Hematopoietic multipotent progenitor cell treated with erythropoietin and hydrocortisone succinate and interleukin-3 and kit ligand, for 15 days (in vitro differentiated cells): ENCODE results near the gene TSPAN12.
"Not testable (repeated sequence)": the region's sequence is repeated elsewhere in the genome, so short reads cannot be mapped to it uniquely, and the experiment has no call there.

Experiments
- DNase-seq: peaks from one replicate; pipeline ENCODE4 v3.0.0-alpha.2; 2015; ENCODE audit warnings: low spot score

TSPAN12 gene

GRCh38 chr7:120805636-120806388, 52.1 kb downstream of the TSPAN12 start:
- peak; percentile 65 for DNase-seq

- DNase-seq = no peak
Observed at GRCh38 chr7:120802751-120803150, 55.2 kb downstream of the TSPAN12 start.

GRCh38 chr7:120799813-120800475, 58.0 kb downstream of the TSPAN12 start:
- DNase-seq = no peak

GRCh38 chr7:120799147-120799546, 58.8 kb downstream of the TSPAN12 start:
- no peak for DNase-seq

GRCh38 chr7:120797026-120797645, 60.8 kb downstream of the TSPAN12 start:
- no peak for DNase-seq

DNA sequence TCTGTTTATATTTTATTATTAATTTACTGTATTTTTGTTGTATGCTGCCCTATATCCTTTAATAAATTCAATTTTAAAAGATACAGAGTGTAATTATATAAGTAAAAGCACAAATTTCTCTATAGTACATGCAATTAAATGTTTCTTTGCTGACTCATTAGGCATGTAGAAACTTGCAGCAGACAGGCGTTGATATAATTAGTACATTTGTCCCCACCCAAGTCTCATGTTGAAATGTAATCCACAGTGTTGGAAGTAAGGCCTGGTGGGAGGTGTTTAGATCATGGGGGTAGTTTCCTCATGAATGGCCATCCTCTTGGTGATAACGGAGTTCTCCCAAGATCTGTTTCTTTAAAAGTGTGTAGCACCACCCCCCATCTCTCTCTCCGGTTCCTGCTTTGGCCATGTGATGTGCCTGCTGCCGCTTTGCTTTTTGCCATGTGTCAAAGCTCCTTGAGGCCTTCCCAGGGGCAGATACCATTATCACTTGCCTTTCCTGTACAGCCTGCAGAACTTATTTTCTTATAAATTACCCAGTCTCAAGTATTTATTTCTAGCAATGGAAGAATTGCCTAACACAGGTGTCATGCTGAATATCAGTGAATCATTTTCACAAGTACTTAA, 63.7 kb downstream of the TSPAN12 start:
- no peak for DNase-seq

DNA sequence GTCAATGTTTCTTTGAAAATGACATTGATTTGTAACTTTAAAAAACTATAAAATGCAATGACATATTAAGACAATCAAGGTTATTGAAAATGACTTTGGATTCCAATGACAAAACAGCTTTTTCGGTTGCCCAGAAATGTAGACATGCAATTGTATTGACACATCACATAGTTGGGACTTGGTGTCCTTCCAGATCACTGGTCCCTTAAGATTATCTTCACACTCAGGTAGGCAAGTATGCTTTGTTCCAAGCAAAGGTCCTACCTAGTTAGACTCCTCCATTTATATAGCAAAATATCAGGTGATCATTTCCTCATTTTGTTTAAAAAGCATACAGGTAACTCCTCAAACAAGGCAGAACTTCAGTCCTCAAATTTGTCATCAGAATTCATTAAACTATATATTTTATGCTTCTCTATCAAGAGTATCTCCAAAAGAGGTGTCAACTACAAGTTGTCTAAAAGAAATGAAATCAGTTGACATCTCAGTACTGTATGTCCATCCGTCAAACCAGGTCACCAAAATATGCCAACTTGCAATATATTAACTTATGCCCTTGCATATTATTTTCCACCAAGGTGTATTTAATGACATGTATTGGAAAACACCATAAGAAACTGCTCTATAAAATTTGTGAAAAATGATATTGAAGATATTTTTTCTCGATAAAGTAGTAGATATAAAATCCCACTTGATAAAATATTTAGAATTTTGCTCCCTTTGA, 64.6 kb downstream of the TSPAN12 start:
- DNase-seq = no peak

DNA sequence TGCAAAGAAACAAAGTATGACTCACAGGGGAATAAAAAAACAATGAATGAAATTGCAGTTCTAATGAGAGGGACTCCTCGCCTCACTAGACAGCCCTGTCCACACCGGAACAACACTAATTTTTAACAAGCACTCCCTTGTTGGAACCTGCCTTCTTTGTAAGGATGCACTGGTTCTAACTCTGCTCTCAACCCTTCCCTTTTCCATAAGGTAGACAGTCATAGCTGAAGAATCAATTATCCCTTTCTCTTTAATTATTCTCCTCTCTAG, 65.1 kb downstream of the TSPAN12 start:
- DNase-seq = no peak

DNA sequence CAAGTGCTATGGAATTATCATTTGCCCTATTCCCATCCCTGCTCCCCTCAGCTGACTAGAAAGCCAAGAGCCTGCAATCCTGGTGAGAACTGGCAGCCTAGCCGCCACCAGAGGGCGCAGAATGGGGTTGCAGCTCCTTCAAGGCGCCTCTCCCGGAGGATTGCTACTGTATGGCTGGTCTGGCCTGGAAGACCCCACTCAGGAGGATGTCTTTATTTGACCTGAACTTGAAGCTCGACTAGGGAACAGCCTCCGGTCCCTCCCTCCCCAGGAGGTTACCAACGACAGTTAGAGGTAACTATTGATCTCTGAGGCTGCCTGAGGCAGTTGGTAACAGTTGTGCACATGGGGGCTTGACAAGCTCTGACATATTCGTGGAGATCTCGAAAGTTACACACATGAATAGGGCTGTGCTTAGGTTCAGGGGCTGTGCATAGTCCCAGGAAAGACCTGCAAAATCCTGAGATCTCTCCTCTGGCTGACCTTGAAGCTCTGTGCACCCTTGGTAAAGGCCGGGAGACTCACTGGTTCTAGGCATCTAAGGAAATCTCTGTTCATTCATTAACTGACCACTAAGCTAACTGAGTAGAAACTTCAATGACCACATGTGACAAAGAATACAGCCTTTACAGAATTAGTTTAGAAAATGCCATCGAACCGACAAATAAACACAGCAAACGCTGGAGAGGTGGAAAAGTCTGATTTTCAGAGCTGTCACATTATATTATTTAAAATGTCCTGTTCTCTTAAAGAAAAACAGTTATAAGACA, 65.7 kb downstream of the TSPAN12 start:
- DNase-seq = peak; percentile 55

- DNase-seq = no peak
Observed at GRCh38 chr7:120785095-120785494, 72.8 kb downstream of the TSPAN12 start.

DNA sequence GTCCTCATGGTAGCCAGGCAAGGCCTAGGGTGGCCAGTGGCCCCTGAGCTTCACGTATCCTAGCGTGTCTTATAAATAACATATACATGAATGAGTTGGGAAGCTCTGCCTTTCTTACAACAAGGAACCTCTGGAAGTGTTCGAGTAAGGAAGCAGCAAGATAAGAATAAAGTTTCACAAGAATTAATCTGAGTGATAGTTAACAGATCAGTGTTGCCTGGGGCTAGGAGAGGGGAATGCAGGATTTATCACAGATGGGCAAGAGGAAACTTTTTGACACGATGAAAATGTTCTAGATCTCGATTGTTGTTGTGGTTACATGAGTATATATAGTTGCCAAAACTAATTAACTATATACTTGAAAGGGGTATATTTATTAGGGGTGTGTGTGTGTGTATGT, 74.2 kb downstream of the TSPAN12 start:
- no peak for DNase-seq

DNA sequence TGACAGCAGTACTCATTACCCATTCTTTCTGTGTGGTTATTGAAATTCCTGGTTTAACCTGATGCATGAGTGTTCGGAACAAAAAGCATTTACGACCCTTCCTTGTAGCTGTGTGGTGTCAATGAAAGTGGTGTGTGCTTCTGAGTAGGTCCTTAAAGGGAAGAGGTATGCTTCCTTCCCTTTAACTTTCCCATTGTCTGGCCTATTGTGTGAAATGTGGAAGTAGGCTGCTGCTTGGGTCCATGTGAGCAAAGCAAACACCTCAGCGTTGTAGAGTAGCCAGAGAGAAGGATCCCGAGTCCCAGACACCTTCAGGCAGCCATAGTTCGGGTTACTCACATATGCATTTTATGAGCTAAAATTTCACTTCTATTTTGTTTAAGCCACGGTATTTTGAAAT, 74.7 kb downstream of the TSPAN12 start:
- no peak for DNase-seq

GRCh38 chr7:120781924-120782323, 76.0 kb downstream of the TSPAN12 start:
- not testable (repeated sequence) for DNase-seq

GRCh38 chr7:120780938-120781337, 77.0 kb downstream of the TSPAN12 start:
- DNase-seq = no peak

- not testable (repeated sequence) for DNase-seq
Observed at GRCh38 chr7:120780451-120780850, 77.5 kb downstream of the TSPAN12 start.

GRCh38 chr7:120779078-120779477, 78.9 kb downstream of the TSPAN12 start:
- not testable (repeated sequence) for DNase-seq

GRCh38 chr7:120775755-120776154, 82.2 kb downstream of the TSPAN12 start:
- no peak for DNase-seq

GRCh38 chr7:120774481-120774880, 83.5 kb downstream of the TSPAN12 start:
- no peak for DNase-seq

GRCh38 chr7:120770206-120770605, 87.7 kb downstream of the TSPAN12 start:
- DNase-seq = no peak

DNA sequence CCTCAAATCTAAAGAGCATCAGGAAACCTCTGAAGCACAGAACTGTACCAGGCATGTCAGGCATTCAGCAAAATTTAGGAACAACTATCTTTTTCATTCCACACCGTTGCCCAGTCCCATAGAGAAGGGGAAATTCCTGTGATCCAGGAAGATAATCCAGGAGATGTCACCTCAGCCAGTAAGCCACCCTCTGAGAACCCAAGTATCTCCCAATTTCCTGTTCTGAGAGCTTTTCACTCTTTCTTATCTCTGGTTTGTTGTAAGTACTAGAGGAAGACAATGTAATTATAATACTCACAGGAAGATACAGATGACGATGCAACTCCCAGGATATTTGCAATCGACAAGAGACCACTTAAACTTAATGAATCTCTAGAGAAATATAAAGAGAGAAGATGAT, 97.1 kb downstream of the TSPAN12 start:
- no peak for DNase-seq

DNA sequence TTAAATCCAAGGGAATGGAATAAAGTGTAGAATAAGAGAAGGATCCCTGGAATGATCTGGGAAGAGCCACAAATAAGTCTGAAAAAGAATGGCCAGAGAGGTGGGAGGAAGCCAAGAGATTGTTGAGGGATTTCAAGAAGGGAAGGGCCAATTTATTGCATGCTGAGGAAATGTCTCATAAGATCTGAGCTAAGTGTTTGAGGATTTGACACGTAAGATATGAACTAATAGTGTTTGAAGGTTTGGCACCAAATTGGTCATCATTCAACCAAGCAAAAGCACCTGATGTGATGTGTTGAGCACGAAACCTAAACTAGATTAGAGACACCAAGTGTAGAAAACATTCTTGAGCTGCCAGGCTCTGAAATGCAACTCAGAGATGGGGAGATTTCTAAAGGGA, 97.9 kb downstream of the TSPAN12 start:
- no peak for DNase-seq

DNA sequence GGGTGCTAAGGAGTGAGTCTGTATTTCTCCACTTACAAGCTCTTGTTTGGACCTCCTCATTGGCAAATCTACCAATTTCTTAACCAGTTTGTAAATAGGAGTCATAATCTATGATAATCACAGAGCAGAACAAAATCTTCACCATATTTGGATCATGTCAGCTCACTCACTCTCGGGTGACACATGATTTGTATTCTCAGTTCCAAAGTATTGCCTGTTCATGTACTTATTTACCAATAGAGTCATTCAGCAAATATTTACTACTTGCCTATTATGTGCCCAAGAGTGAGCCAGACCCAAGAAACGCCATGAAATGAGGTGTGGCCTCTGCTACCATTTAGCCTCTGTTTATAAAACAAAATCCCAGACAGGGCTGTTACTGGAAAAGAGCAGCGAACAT, 114.8 kb downstream of the TSPAN12 start:
- no peak for DNase-seq
